Mucosa of stomach (tissue), 1 donor: ENCODE data around the gene ARHGAP42.

Experiments used
- H3K27me3 ChIP-seq: one replicate; pipeline ENCODE4 v1.7.0; 2013; ENCODE audit warnings: mild to moderate bottlenecking, low read length; ENCODE audit not compliant: control insufficient read depth, insufficient read depth
- H3K36me3 ChIP-seq: one replicate; pipeline ENCODE4 v1.7.0; 2013; ENCODE audit warnings: low read length; ENCODE audit not compliant: control insufficient read depth, insufficient read depth
- H3K4me1 ChIP-seq: one replicate; pipeline ENCODE4 v1.7.0; 2013; ENCODE audit warnings: mild to moderate bottlenecking, low read length; ENCODE audit not compliant: control insufficient read depth, insufficient read depth
- H3K4me3 ChIP-seq: one replicate; pipeline ENCODE4 v1.7.0; 2013; ENCODE audit warnings: low read length
- H3K9ac ChIP-seq: one replicate; pipeline ENCODE4 v1.7.0; 2013; ENCODE audit warnings: mild to moderate bottlenecking, low read length, moderate library complexity
- H3K9me3 ChIP-seq: one replicate; pipeline ENCODE4 v1.7.0; 2013; ENCODE audit warnings: mild to moderate bottlenecking, low read length, moderate library complexity; ENCODE audit not compliant: control insufficient read depth
- donor health status: Pancreatic carcinoma.

ARHGAP42 gene

GRCh38 chr11:100794446-100794845 lies 107.4 kb downstream of the ARHGAP42 start:
- Histone ChIP-seq H3K4me1 (peaks cover 7% of the 10 kb centered on the region), H3K9me3 (no peaks in the 10 kb centered on the region), H3K9ac (no peak overlapping the region), H3K4me3 (no peak overlapping the region), H3K36me3 (no peaks in the 10 kb centered on the region), H3K27me3 (no peaks in the 10 kb centered on the region)

DNA sequence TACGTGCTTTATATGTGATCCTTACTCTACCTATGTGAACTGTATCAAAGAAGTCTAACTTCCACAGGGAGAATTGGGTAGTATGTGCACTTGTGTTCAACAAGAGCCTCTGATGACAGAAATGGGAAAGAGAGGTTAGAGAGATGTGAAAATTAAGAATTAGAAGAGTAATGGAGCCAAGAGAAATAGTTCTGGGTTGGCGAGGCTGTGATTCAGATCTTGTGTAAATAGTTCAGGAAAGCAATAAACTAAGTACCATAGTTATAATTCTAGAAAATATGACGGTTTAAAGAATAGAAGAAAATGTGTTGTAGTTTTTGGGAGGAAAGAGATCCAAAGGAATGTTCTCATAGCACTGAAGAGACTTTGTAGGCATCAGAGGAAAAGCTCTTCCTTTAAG lies 112.4 kb downstream of the ARHGAP42 start:
- H3K4me1 ChIP-seq, result no peaks in the 10 kb centered on the region
- H3K9me3 ChIP-seq, result no peaks in the 10 kb centered on the region
- no peak overlapping the region for H3K9ac ChIP-seq
- H3K36me3 ChIP-seq, result no peaks in the 10 kb centered on the region
- H3K27me3 ChIP-seq, result no peaks in the 10 kb centered on the region
- no peak overlapping the region for H3K4me3 ChIP-seq

- Histone ChIP-seq H3K36me3 (no peaks in the 10 kb centered on the region), H3K4me3 (no peak overlapping the region), H3K27me3 (no peaks in the 10 kb centered on the region), H3K9ac (no peak overlapping the region), H3K4me1 (no peaks in the 10 kb centered on the region), H3K9me3 (no peaks in the 10 kb centered on the region)
Measured at GRCh38 chr11:100800202-100800601, 113.1 kb downstream of the ARHGAP42 start.

DNA sequence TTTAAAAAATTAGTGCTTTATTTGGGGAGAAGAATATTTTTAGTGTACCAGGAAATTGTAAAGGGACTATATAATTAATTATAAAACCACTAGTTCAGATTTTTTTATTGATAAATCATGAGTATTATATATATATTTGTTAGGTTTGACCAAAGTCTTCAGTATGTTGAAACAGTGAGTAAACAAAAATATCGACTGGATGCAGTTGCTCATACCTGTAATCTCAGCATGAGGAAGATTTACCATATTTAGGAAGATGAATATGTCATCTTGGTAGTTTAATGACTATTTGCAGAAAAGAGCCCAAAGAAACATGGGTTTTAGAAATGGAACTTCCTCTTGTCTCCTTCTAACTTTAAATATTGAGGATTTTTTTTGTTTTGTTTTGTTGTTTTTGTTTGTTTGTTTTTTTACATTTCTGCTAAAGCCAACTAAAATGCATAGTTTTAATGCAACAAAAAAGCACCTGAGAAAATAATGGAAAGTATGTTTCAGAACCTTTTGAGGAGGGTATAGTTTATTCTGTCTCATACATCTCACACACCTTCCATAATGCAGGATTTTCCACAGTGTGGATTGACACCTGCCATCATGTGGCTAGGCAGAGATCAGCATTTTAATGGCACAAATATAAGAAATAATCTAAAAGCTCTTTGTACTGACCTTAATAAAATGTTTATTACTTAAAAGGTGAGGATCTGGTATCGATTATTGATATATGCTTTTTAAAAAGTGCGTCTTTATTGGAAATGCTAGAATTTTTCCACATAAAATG lies 114.3 kb downstream of the ARHGAP42 start:
- Histone ChIP-seq H3K4me3 (no peak overlapping the region), H3K4me1 (no peaks in the 10 kb centered on the region), H3K27me3 (no peaks in the 10 kb centered on the region), H3K9ac (no peak overlapping the region), H3K9me3 (no peaks in the 10 kb centered on the region), H3K36me3 (no peaks in the 10 kb centered on the region)

GRCh38 chr11:100805506-100806199 lies 118.6 kb downstream of the ARHGAP42 start:
- no peaks in the 10 kb centered on the region for H3K9me3 ChIP-seq
- H3K4me1 ChIP-seq, result peaks cover 8% of the 10 kb centered on the region
- no peaks in the 10 kb centered on the region for H3K36me3 ChIP-seq
- no peak overlapping the region for H3K4me3 ChIP-seq
- no peak overlapping the region for H3K9ac ChIP-seq
- no peaks in the 10 kb centered on the region for H3K27me3 ChIP-seq

- H3K4me1 ChIP-seq, result peaks cover 8% of the 10 kb centered on the region
- H3K9ac ChIP-seq, result no peak overlapping the region
- H3K36me3 ChIP-seq, result no peaks in the 10 kb centered on the region
- no peak overlapping the region for H3K4me3 ChIP-seq
- no peaks in the 10 kb centered on the region for H3K9me3 ChIP-seq
- H3K27me3 ChIP-seq, result no peaks in the 10 kb centered on the region
Measured at GRCh38 chr11:100806296-100806695, 119.2 kb downstream of the ARHGAP42 start.

GRCh38 chr11:100808904-100809491 lies 121.9 kb downstream of the ARHGAP42 start:
- H3K9me3 ChIP-seq, result no peaks in the 10 kb centered on the region
- no peak overlapping the region for H3K4me3 ChIP-seq
- H3K4me1 ChIP-seq, result peaks cover 13% of the 10 kb centered on the region
- no peak overlapping the region for H3K9ac ChIP-seq
- no peaks in the 10 kb centered on the region for H3K27me3 ChIP-seq
- H3K36me3 ChIP-seq, result no peaks in the 10 kb centered on the region

DNA sequence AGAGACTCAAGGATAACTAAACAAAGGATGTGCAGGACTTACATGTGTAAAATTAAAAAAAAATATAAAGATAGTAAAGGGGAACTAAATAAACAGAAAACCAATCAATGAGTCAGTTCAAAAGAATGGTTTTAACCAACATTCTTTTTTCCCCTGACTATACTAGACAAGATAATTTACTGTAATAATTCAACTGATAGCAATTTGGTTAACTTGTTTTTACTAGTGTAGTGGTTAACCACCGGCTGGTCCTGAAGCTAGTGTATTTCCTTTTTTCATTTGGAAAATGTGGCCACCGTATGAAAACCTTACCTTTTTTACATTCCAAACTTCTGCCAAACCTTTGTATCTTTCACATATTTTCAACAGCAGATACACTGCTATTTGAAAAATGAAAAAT lies 123.1 kb downstream of the ARHGAP42 start:
- Histone ChIP-seq H3K4me3 (no peak overlapping the region), H3K27me3 (no peaks in the 10 kb centered on the region), H3K36me3 (no peaks in the 10 kb centered on the region), H3K9ac (no peak overlapping the region), H3K4me1 (peaks cover 13% of the 10 kb centered on the region), H3K9me3 (no peaks in the 10 kb centered on the region)

- H3K4me1 ChIP-seq, result peaks cover 13% of the 10 kb centered on the region
- no peak overlapping the region for H3K4me3 ChIP-seq
- H3K27me3 ChIP-seq, result no peaks in the 10 kb centered on the region
- no peak overlapping the region for H3K9ac ChIP-seq
- H3K9me3 ChIP-seq, result no peaks in the 10 kb centered on the region
- H3K36me3 ChIP-seq, result no peaks in the 10 kb centered on the region
Measured at GRCh38 chr11:100810666-100811065, 123.6 kb downstream of the ARHGAP42 start.

DNA sequence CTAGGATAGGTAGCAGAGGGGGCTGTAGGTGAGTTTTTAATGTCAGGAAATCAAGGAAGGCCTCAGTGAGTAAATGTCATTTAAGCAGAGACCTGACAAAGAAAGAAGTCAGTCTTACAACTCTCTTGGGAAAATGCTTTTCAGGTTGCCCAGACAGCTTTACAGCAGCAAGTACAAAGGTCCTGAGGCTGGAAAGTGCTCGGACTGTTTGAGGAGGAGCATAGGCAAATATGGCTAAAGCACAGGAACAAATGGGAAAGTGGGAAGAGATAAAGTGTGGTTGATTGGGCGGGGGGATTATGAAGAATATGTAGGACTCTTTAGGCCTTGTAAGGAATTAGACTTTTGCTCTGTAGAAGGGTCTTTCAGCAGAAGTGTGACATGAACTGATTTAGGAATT lies 125.4 kb downstream of the ARHGAP42 start:
- no peak overlapping the region for H3K4me3 ChIP-seq
- H3K36me3 ChIP-seq, result no peaks in the 10 kb centered on the region
- H3K9me3 ChIP-seq, result no peaks in the 10 kb centered on the region
- no peaks in the 10 kb centered on the region for H3K27me3 ChIP-seq
- H3K4me1 ChIP-seq, result peaks cover 13% of the 10 kb centered on the region
- H3K9ac ChIP-seq, result no peak overlapping the region

DNA sequence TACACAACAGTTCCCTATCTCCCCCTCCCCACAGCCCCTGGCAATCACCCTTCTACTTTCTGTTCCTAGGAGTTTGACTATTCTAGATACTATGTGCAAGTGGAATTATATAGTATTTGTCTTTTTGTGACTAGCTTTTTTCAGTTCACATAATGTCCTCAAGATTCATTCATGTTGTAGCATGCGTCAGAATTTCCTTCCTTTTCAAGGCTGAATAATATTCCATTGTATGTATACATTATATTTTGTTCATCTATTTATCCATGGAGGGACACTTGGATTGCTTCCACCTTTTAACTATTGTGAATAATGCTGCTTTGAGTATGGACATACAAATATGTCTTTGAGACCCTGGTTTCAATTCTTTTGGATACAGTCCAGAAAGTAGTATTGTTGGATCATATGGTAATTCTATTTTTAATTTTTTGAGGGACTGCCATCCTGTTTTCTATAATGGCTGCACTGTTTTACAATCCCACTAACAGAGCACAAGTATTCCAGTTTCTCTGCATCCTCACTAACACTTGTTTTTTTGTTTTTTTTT lies 128.8 kb downstream of the ARHGAP42 start:
- no peaks in the 10 kb centered on the region for H3K36me3 ChIP-seq
- H3K9me3 ChIP-seq, result no peaks in the 10 kb centered on the region
- peaks cover 5% of the 10 kb centered on the region for H3K4me1 ChIP-seq
- no peaks in the 10 kb centered on the region for H3K27me3 ChIP-seq
- no peak overlapping the region for H3K4me3 ChIP-seq
- no peak overlapping the region for H3K9ac ChIP-seq

GRCh38 chr11:100816823-100817222 lies 129.7 kb downstream of the ARHGAP42 start:
- Histone ChIP-seq H3K4me1 (peaks cover 5% of the 10 kb centered on the region), H3K27me3 (no peaks in the 10 kb centered on the region), H3K36me3 (no peaks in the 10 kb centered on the region), H3K9me3 (no peaks in the 10 kb centered on the region), H3K9ac (no peak overlapping the region), H3K4me3 (no peak overlapping the region)
